Measurements from ENCODE around the gene CDH7. TPM values are rescaled to one million over a fixed set of nuclear protein-coding genes. Genes with fewer than 3 reads are reported as not detected.

Gene CDH7
- total RNA-seq, 3 donors from 2014 or later (not counting 1 experiment from before 2014, with no cell fraction given): not detected

- intact Hi-C loops (cut with micrococcal nuclease): no loop called here
- Mint-ChIP-seq H3K36me3 (no peaks in the 10 kb centered on the region), H3K9me3 (peaks cover 5 to 11% of the 10 kb centered on the region in 2 donors), H3K27ac (no peak overlapping the region), H3K4me3 (no peak overlapping the region), H3K4me1 (no peaks in the 10 kb centered on the region), H3K27me3 (ENCODE audit: low read depth in 2 of 2) (no peaks in the 10 kb centered on the region)
- H3K4me3 ChIP-seq (ENCODE audit: low read length): no peak overlapping the region
- H3K27ac ChIP-seq (ENCODE audit: low read length): no peak overlapping the region
- no peak for DNase-seq
- no peak for ATAC-seq
- no peaks in the 10 kb centered on the region for H3K36me3 ChIP-seq (ENCODE audit: control insufficient read depth, insufficient read depth, low read length)
- H3K27me3 ChIP-seq (ENCODE audit: control insufficient read depth, insufficient read depth, low read length): no peaks in the 10 kb centered on the region
- no peak for TF ChIP-seq CTCF (IDR thresholded peaks at IDR 0.05)
- no peaks in the 10 kb centered on the region for H3K9me3 ChIP-seq (ENCODE audit: control insufficient read depth, insufficient read depth, low read length)
- no peaks in the 10 kb centered on the region for H3K4me1 ChIP-seq (ENCODE audit: control insufficient read depth, insufficient read depth, low read length)
- no CpG with 5 or more reads among the region's 3 CpGs for WGBS (ENCODE audit: insufficient coverage)
These were observed 29.2 kb upstream of the CDH7 start for GRCh38 chr18:65721619-65722018.

GRCh38 chr18:65725251-65726050 lies 25.4 kb upstream of the CDH7 start:
- Histone ChIP-seq H3K4me3 (ENCODE audit: low read length) (no peak overlapping the region), H3K27ac (ENCODE audit: low read length) (no peak overlapping the region), H3K4me1 (ENCODE audit: control insufficient read depth, insufficient read depth, low read length) (no peaks in the 10 kb centered on the region), H3K27me3 (ENCODE audit: control insufficient read depth, insufficient read depth, low read length) (no peaks in the 10 kb centered on the region), H3K9me3 (ENCODE audit: control insufficient read depth, insufficient read depth, low read length) (no peaks in the 10 kb centered on the region), H3K36me3 (ENCODE audit: control insufficient read depth, insufficient read depth, low read length) (no peaks in the 10 kb centered on the region)
- Mint-ChIP-seq H3K9me3 (peaks cover 11% of the 10 kb centered on the region in 2 donors), H3K27ac (no peak overlapping the region), H3K36me3 (no peaks in the 10 kb centered on the region), H3K4me1 (no peaks in the 10 kb centered on the region), H3K27me3 (ENCODE audit: low read depth in 2 of 2) (no peaks in the 10 kb centered on the region), H3K4me3 (no peak overlapping the region)
- intact Hi-C loops (cut with micrococcal nuclease): no loop called here
- TF ChIP-seq CTCF (IDR thresholded peaks at IDR 0.05): no peak
- ATAC-seq: no peak
- DNase-seq: no peak
- WGBS (ENCODE audit: insufficient coverage): 22% methylated on average over 8 of the region's 9 CpGs

DNA sequence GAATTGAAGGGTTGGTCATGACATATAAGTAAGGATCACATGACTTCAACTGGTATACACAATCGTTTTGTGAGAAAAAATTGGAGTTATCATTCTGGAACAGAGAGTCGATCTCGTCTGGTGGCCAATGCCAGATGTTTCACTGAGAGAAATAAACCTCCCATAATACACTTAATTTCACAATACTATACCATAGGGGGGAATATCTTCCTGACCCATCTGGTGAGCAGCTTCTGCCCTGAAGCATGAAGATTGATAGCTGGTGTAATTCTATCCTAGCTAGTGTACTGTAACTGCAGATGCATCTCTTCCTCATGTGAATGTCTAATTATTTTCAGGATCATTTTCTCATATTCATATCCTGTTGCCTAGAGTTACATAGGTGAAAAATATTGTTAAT lies 15.7 kb upstream of the CDH7 start:
- Mint-ChIP-seq H3K27ac (no peak overlapping the region), H3K27me3 (ENCODE audit: low read depth in 2 of 2) (no peaks in the 10 kb centered on the region), H3K4me3 (no peak overlapping the region), H3K4me1 (no peaks in the 10 kb centered on the region), H3K9me3 (peaks cover 3 to 5% of the 10 kb centered on the region in 2 donors), H3K36me3 (no peaks in the 10 kb centered on the region)
- H3K9me3 ChIP-seq (ENCODE audit: control insufficient read depth, insufficient read depth, low read length): no peaks in the 10 kb centered on the region
- TF ChIP-seq CTCF (IDR thresholded peaks at IDR 0.05): no peak
- H3K36me3 ChIP-seq (ENCODE audit: control insufficient read depth, insufficient read depth, low read length): no peaks in the 10 kb centered on the region
- DNase-seq (no peak), ATAC-seq (no peak)
- intact Hi-C loops (cut with micrococcal nuclease): no loop called here
- H3K4me3 ChIP-seq (ENCODE audit: low read length): no peak overlapping the region
- H3K27me3 ChIP-seq (ENCODE audit: control insufficient read depth, insufficient read depth, low read length): no peaks in the 10 kb centered on the region
- H3K4me1 ChIP-seq (ENCODE audit: control insufficient read depth, insufficient read depth, low read length): no peaks in the 10 kb centered on the region
- 70% methylated on average over 1 of the region's 3 CpGs for WGBS (ENCODE audit: insufficient coverage)
- H3K27ac ChIP-seq (ENCODE audit: low read length): no peak overlapping the region

Data from natural killer cell (primary cell).